IMR-90 (cell line): Measurements from ENCODE around the gene ATOSA. TPM values are rescaled to one million over a fixed set of nuclear protein-coding genes. Genes with fewer than 3 reads are reported as not detected.

ENCODE experiments used
- ATAC-seq: fragments of 200-7000 bp; cut with Tn5 transposase; 2 replicates; pipeline ENCODE4 v1.9.1; 2020; ENCODE audit warnings: low read depth, mild to moderate bottlenecking, moderate library complexity
- BruUV-seq: library from RNA; stranded (reverse); fragments of 400-500 nt; replicated peaks from 2 replicates; lab custom pipeline; 2021; lab: Mats Ljungman, UMichigan
- CTCF ChIA-PET: fragments of 300-600 bp; formaldehyde crosslinking; extraction: SDS; loops from one replicate; lab custom pipeline; 2021; ENCODE audit warnings: antibody characterized with exemption; lab: Yijun Ruan, JAX
- POLR2A ChIA-PET: fragments of 300-600 bp; sonication (Branson Sonifier 250); formaldehyde crosslinking; loops from one replicate; lab custom pipeline; 2022; ENCODE audit warnings: antibody characterized with exemption; ENCODE audit not compliant: unreplicated experiment; lab: Charles Lee
- DNase-seq: peaks from one replicate; pipeline ENCODE4 v3.0.0; 2013
- H2AFZ ChIP-seq: replicated peaks from 2 replicates; pipeline ENCODE3; 2013; ENCODE audit warnings: low read length, mild to moderate bottlenecking; ENCODE audit not compliant: poor library complexity
- H2AK5ac ChIP-seq: 2 replicates; pipeline ENCODE4 v1.6.1; 2013; ENCODE audit warnings: low read depth, low read length, inconsistent platforms
- H2AK9ac ChIP-seq: replicated peaks from 2 replicates; pipeline ENCODE3; 2013; ENCODE audit warnings: mild to moderate bottlenecking, low read depth, low read length, moderate library complexity; ENCODE audit not compliant: poor library complexity
- H2BK120ac ChIP-seq: 2 replicates; pipeline ENCODE4 v1.6.1; 2013; ENCODE audit warnings: low read depth, low read length, inconsistent platforms
- H2BK15ac ChIP-seq: 3 replicates; pipeline ENCODE4 v1.6.1; 2013; ENCODE audit warnings: low read depth, low read length, inconsistent platforms
- H2BK20ac ChIP-seq: 2 replicates; pipeline ENCODE4 v1.6.1; 2013; ENCODE audit warnings: low read depth, mild to moderate bottlenecking, inconsistent platforms, low read length, moderate library complexity
- H2BK5ac ChIP-seq: 2 replicates; pipeline ENCODE4 v1.6.1; 2013; ENCODE audit warnings: mild to moderate bottlenecking, low read depth, low read length, inconsistent platforms; ENCODE audit not compliant: poor library complexity, severe bottlenecking
- H3K14ac ChIP-seq: replicated peaks from 2 replicates; pipeline ENCODE4 v1.6.1; 2013; ENCODE audit warnings: low read depth, low read length, inconsistent platforms
- H3K18ac ChIP-seq: 2 replicates; pipeline ENCODE4 v1.6.1; 2013; ENCODE audit warnings: low read depth, low read length, control low read depth
- H3K23ac ChIP-seq: 2 replicates; pipeline ENCODE4 v1.6.1; 2013; ENCODE audit warnings: low read depth, low read length, inconsistent platforms
- H3K27ac ChIP-seq: 2 replicates; pipeline ENCODE4 v1.5.1; 2013; ENCODE audit warnings: mild to moderate bottlenecking, control low read depth, low read length; ENCODE audit not compliant: insufficient read depth
- H3K27me3 ChIP-seq: 2 replicates; pipeline ENCODE4 v1.6.1; 2013; ENCODE audit warnings: low read length; ENCODE audit not compliant: control insufficient read depth, insufficient read depth
- H3K36me3 ChIP-seq: 2 replicates; pipeline ENCODE4 v1.6.1; 2013; ENCODE audit warnings: low read length, mixed read lengths; ENCODE audit not compliant: control insufficient read depth, insufficient read depth
- H3K4ac ChIP-seq: 2 replicates; pipeline ENCODE4 v1.6.1; 2013; ENCODE audit warnings: low read depth, low read length, inconsistent platforms
- H3K4me1 ChIP-seq: 2 replicates; pipeline ENCODE4 v1.6.1; 2013; ENCODE audit warnings: low read length, mixed read lengths; ENCODE audit not compliant: control insufficient read depth, insufficient read depth
- H3K4me2 ChIP-seq: 2 replicates; pipeline ENCODE4 v1.6.1; 2013; ENCODE audit warnings: low read depth, mild to moderate bottlenecking, control low read depth, low read length, moderate library complexity
- H3K4me3 ChIP-seq: 2 replicates; pipeline ENCODE4 v1.5.1; 2013; ENCODE audit warnings: low read depth, mild to moderate bottlenecking, control low read depth, low read length, moderate library complexity; ENCODE audit not compliant: insufficient read depth
- H3K56ac ChIP-seq: 2 replicates; pipeline ENCODE4 v1.6.1; 2013; ENCODE audit warnings: low read length, inconsistent platforms; ENCODE audit not compliant: insufficient read depth; ENCODE audit errors: extremely low read depth
- H3K79me1 ChIP-seq, 2 experiments: 2 replicates each; pipeline ENCODE4 v1.6.1; 2013; ENCODE audit warnings: low read length in 2 of 2, inconsistent platforms in 1 of 2, low read depth in 1 of 2
- H3K9ac ChIP-seq: 2 replicates; pipeline ENCODE4 v1.6.1; 2013; ENCODE audit warnings: low read depth, low read length, control low read depth
- H3K9me1 ChIP-seq: 2 replicates; pipeline ENCODE4 v1.6.1; 2013; ENCODE audit warnings: low read length, inconsistent platforms; ENCODE audit not compliant: insufficient read depth
- H3K9me3 ChIP-seq: 2 replicates; pipeline ENCODE4 v1.6.1; 2013; ENCODE audit warnings: low read length; ENCODE audit not compliant: control insufficient read depth, insufficient read depth
- H4K20me1 ChIP-seq: 2 replicates; pipeline ENCODE4 v1.6.1; 2013; ENCODE audit warnings: low read length, inconsistent platforms; ENCODE audit not compliant: insufficient read depth
- H4K5ac ChIP-seq: 2 replicates; pipeline ENCODE4 v1.6.1; 2013; ENCODE audit warnings: mild to moderate bottlenecking, low read depth, low read length, control low read depth
- H4K8ac ChIP-seq, 2 experiments: 2 replicates each; pipeline ENCODE4 v1.6.1; 2013; ENCODE audit warnings: low read depth in 2 of 2, low read length in 2 of 2, control low read depth in 1 of 2, inconsistent platforms in 1 of 2
- H4K91ac ChIP-seq: 2 replicates; pipeline ENCODE4 v1.6.1; 2013; ENCODE audit warnings: low read depth, low read length, inconsistent platforms; ENCODE audit not compliant: insufficient read depth
- BHLHE40 ChIP-seq: fragments of 150-350 bp; IDR thresholded peaks from 2 replicates; pipeline ENCODE4 v1.6.1; 2016; ENCODE audit warnings: mild to moderate bottlenecking, low read depth, low read length
- CEBPB ChIP-seq: IDR thresholded peaks from 2 replicates; pipeline ENCODE4 v1.6.1; 2012; ENCODE audit warnings: low read depth, low read length, improper control_type of control experiment
- FOS ChIP-seq: fragments of 150-350 bp; IDR thresholded peaks from 2 replicates; pipeline ENCODE4 v1.6.1; 2016; ENCODE audit warnings: low read depth, low read length
- WGBS, 2 experiments: methylation state at CpG; one replicate each; pipeline versions ENCODE4 v1.1.5 to v1.1.7; 2013; ENCODE audit warnings: missing lambda C conversion rate in 2 of 2; ENCODE audit not compliant: insufficient read length in 1 of 2; ENCODE audit errors: extremely low coverage in 2 of 2; 5-methylcytosine and 5-hydroxymethylcytosine counted together
- dilution Hi-C: fragments of 300-500 bp; cut with HindIII; formaldehyde crosslinking; loops from one replicate; pipeline ENCODE4 v1.14.3; 2018; ENCODE audit warnings: low sequenced_read_pairs; ENCODE audit not compliant: unreplicated experiment
- in situ Hi-C: fragments of 300-500 bp; cut with MboI; formaldehyde crosslinking; loops from 3 replicates; pipeline ENCODE4 v1.14.3; 2019; ENCODE audit warnings: low sequenced_read_pairs, inconsistent platforms, mixed read lengths
- intact Hi-C: fragments of 100-400 bp; cut with micrococcal nuclease; formaldehyde crosslinking; loops from 2 replicates; pipeline ENCODE4 v1.10.0; 2022
- polyA plus RNA-seq, 3 experiments: library from polyadenylated mRNA; depleted of rRNA; stranded (reverse); fragments of >200 nt; gene quantifications; 2 replicates each; pipeline ENCODE4 v1.2.3, GENCODE V29; 2012; ENCODE audit warnings: low replicate concordance in 1 of 3
- total RNA-seq: library from RNA; depleted of rRNA; stranded (reverse); fragments of >200 nt; gene quantifications from 2 replicates; pipeline ENCODE4 v1.2.3, GENCODE V29; 2012

ATOSA gene
- total and polyA plus RNA-seq, 2 of the 4 experiments (the other 2 are of a cell fraction): 13.2 to 17.2 TPM

DNA sequence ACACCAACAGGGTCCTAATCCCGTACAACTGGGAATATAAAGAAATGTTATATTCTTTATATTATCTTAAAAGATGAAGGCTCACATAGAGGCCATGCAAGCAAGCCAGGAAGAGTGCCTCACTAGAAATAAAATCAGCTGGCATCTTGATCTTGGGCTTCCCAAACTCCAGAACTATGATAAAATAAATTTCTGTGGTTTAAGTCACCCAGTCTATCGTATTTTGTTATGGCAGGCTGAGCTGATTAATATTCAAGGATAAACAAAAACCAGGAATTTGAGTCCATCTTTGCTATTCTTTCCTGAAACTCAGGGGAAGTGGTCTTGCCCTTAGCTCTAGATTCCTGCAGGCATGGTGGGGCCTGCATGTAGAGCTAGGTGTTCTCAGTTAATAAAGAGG lies 42.7 kb downstream of the ATOSA start:
- Histone ChIP-seq H3K18ac (peak overlapping the region; percentile 61; the same call in 1 of the 2 replicates), H4K91ac (no peak overlapping the region), H3K56ac (no peak overlapping the region), H3K36me3 (peaks cover 5% of the 10 kb centered on the region; the same call in 1 of the 2 replicates), H2AFZ (no peak overlapping the region), H3K14ac (0 out of 2 replicates have a peak overlapping the region, but pooled peaks have one; percentile 13), H3K4ac (peak overlapping the region; percentile 36; the same call in 1 of the 2 replicates), H3K27ac (no peak overlapping the region), H2AK5ac (no peak overlapping the region), H3K4me3 (no peak overlapping the region), H2BK120ac (no peak overlapping the region), H3K4me2 (peak overlapping the region; percentile 55), H3K23ac (no peak overlapping the region), H4K20me1 (no peaks in the 10 kb centered on the region), H3K27me3 (no peaks in the 10 kb centered on the region), H4K8ac (no peak overlapping the region), H4K5ac (no peak overlapping the region), H3K79me1 (peaks cover 3 to 8% of the 10 kb centered on the region in 2 experiments; a peak in 3 of 4 replicates), H3K9me1 (peaks cover 5% of the 10 kb centered on the region; the same call in 1 of the 2 replicates), H3K4me1 (peaks cover 5% of the 10 kb centered on the region; the same call in 1 of the 2 replicates), H2AK9ac (no peak overlapping the region), H3K9ac (no peak overlapping the region), H3K9me3 (no peaks in the 10 kb centered on the region), H2BK15ac (no peak overlapping the region), H2BK20ac (0 out of 2 replicates have a peak overlapping the region, but pooled peaks have one; percentile 39), H2BK5ac (no peak overlapping the region)
- intact Hi-C loops: no loop called here
- no CpG with 5 or more reads among the region's 2 CpGs for WGBS, 2 experiments
- BruUV-seq: no TSS peak
- ChIA-PET CTCF (no interaction called here), POLR2A (interaction anchor here (0.5 kb wide), 1 partner anchor 396 kb away, joined by 4 read pairs; no protein-coding TSS in a partner anchor)
- DNase-seq (peak; percentile 68), ATAC-seq (peak; percentile 94)
- dilution Hi-C loops: no loop called here
- TF ChIP-seq FOS: no peak
- TF ChIP-seq CEBPB: no peak
- no peak for TF ChIP-seq BHLHE40
- in situ Hi-C loops: no loop called here
